Measurements from ENCODE around the gene IZUMO4.
A peak's percentile ranks its signal among the peaks of the same experiment; 100 is the strongest.

The IZUMO4 gene, protein sequence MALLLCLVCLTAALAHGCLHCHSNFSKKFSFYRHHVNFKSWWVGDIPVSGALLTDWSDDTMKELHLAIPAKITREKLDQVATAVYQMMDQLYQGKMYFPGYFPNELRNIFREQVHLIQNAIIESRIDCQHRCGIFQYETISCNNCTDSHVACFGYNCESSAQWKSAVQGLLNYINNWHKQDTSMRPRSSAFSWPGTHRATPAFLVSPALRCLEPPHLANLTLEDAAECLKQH

DNA sequence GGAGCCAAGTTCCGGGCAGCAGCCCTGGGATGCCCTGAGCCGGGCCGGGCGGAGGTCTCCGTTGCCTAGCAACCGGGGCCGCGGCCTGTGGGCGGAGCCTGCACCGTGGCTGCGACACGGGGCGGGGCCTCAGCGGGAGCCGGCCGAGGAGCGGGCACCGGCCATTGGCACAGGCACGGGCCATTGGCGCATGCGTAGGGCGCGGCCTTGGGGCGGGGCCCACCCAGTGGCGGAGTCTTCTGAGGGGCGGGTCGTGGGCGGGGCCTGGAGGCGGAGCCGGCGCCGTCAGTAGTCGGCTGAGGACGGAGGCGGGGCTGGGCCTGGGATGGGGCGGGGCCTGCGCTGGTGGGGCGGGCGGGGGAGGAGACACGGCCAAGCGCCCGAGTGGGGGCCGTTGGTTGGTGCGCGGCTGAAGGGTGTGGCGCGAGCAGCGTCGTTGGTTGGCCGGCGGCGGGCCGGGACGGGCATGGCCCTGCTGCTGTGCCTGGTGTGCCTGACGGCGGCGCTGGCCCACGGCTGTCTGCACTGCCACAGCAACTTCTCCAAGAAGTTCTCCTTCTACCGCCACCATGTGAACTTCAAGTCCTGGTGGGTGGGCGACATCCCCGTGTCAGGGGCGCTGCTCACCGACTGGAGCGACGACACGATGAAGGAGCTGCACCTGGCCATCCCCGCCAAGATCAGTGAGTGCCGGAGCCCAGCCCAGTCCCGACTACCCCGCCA, at the start of gene IZUMO4:
IZUMO4 (plus strand) TSS at position 436 of the 723 bp plus-strand sequence; CDS start at position 467, 31 bp downstream.
- peak; percentile 100 for DNase-seq

DNA sequence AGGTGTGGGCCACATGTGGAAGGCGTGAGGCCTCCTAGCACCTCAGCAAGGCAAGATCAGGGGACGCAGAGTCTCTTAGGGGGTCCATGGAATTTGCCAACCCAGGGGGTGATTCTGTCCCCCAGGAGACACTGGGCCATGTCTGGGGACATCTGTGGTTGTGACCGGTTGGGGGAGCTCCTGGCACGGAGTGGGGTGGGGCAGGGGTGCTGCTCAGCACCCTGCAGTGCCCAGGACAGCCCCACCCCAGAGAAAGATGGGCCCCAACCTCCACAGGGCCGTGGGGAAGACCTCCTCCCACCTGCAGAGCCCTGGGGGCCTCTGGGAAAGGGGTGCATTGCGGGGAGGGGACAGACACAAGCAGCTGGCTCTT, 49.7 kb upstream of the IZUMO4 start:
- DNase-seq = no peak

- DNase-seq = no peak
Observed at GRCh38 chr19:2047449-2048103, 49.1 kb upstream of the IZUMO4 start.

DNA sequence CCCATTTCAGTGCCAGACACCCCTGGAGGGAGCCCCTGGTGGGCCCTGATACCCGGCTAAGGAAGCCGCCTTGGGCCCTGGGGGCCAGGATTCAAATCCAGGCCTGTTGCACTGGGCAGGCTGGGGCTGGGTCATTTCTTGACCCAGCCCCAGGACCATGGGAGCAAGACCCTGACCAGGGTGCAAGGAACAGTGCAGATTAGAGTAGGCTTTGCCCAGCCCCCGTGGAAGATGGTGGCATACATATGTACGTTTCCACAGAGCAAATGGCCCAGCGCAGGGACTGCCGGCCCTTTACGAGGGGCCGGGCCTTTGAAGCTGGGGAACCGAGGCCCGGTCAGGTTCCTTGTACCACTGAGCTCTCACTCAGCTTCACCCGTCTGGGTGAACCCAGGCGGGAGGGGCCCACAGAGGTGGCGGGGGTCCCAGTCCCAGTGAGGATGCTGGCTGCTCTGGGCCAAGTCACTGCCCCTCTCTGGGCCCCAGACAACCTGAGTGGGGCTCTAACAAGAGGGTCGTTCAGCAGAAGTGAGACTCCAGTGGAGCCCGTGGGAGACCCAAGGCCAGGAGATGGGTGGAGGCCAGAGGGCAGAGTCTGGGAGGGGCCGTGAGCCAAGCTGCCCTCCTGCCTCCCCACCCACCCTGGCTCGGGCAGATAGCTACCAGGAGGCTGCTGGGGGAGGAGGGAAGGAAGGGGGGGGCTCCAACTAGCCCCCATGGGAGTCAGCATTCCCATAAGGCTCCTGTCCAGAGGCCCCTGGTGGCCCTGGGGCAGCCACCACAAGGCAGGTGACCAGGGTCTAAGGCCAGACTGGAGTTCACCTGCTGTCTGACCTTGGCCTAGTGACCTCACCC, 48.4 kb upstream of the IZUMO4 start:
- DNase-seq = no peak

DNA sequence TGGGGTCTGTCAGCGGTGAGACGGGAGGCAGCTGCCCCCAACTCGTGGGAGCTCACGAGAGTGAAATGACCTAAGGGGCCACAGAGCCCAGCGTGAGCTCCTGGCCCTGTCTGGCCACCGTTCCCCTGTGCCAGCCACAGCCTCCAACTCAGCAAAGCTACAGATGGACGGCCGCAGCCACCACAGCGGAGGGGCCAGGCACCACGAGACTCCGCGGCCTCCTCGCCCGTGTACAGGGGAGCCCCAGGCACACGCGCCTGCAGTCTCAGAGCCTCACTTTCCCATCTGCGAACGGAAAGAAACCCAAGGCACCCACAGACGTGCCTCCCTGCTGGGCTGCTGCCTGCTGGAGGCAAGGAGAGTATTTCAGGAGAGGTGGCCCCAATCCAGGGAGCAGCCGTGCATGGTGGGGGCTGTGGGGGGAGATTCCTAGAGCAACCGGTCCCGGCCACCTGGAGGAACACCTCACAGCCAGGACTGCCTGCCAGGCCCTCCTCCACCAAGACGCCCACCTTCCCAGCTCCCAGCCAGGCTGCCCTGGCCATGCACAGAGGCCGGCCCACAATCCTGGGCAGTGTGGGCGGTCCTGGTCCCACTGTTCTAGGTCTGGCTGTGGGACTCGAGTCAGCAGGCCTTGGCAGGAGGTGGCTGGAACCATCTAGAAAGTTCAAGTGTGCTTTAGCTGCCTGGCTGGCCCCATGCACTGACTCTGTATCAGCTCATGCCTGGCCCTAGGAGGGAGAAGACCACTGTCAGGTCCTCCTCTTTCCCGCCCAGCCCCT, 47.6 kb upstream of the IZUMO4 start:
- no peak for DNase-seq

- DNase-seq = peak; percentile 33
Observed at GRCh38 chr19:2049741-2050348, 46.9 kb upstream of the IZUMO4 start.

DNA sequence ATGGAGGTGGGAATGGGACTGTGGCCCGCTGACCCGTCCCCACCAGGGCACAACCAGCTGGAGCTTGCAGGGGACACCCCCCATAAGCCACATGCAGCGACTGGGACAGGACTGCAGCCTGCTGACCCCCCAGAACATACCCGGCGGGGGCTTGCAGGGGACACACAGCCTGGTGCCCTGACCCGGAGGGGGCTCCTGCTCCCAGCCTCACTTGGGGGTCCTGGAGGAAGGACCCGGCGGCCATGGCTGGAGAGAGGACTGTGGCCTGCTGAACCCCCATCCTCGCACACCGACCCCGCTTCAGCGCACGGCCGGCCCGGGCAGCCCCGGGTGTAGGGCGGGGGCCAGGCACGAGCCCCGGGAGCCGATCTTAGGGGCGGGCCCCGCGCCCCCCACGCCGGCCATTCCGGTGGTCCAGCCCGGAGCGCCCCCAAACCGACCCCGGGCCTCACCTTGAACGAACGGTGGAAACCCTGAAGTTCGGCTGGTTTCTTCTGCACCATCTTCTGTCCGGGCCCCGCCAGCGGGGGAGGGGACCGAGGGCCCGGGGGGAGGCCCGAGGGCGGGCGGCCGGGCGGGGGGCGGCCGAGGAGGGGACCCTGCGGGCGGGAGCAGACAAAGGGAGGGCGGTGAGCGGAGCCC, 46.2 kb upstream of the IZUMO4 start:
- no peak for DNase-seq

- peak; percentile 95 for DNase-seq
Observed at GRCh38 chr19:2050991-2051772, 45.5 kb upstream of the IZUMO4 start, which contains the start of gene MKNK2. Gene MKNK2 (minus strand): TSS chr19:2051244. CDS start chr19:2050851, 393 bp downstream.

- no peak for DNase-seq
Observed at GRCh38 chr19:2051773-2052704, 44.7 kb upstream of the IZUMO4 start.

DNA sequence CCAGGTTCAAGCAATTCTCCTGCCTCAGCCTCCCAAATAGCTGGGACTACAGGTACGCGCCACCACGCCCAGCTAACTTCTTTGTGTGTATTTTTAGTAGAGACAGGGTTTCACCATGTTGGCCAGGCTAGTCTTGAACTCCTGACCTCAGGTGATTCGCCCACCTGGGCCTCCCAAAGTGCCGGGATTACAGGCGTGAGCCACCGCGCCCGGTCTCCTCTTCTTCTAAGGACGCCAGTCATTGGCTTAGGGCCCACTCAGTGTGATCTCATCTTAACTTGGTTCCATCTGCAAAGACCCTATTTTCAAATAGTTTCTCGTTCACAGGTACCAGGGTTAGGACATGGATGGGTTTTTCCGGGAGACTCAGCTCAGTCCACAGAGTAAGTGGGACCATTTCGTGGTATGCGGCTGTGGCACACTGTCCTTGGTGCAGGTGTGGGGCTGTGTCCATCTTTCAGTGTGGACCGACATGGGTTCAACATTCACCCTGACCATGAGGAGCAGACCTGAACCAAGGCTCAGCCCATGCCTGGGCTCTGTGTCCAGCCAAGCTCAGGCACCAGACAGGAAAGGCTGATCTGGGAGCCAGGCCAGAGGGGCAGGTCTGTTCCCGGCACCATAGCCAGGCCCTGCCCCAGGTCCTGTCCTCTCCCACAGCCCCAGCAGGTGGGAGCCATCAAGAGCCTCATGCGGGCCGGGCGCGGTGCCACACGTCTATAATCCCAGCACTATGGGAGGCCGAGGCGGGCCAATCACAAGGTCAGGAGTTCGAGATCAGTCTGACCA, 42.9 kb upstream of the IZUMO4 start:
- DNase-seq = no peak

- no peak for DNase-seq
Observed at GRCh38 chr19:2054763-2055162, 42.0 kb upstream of the IZUMO4 start.

DNA sequence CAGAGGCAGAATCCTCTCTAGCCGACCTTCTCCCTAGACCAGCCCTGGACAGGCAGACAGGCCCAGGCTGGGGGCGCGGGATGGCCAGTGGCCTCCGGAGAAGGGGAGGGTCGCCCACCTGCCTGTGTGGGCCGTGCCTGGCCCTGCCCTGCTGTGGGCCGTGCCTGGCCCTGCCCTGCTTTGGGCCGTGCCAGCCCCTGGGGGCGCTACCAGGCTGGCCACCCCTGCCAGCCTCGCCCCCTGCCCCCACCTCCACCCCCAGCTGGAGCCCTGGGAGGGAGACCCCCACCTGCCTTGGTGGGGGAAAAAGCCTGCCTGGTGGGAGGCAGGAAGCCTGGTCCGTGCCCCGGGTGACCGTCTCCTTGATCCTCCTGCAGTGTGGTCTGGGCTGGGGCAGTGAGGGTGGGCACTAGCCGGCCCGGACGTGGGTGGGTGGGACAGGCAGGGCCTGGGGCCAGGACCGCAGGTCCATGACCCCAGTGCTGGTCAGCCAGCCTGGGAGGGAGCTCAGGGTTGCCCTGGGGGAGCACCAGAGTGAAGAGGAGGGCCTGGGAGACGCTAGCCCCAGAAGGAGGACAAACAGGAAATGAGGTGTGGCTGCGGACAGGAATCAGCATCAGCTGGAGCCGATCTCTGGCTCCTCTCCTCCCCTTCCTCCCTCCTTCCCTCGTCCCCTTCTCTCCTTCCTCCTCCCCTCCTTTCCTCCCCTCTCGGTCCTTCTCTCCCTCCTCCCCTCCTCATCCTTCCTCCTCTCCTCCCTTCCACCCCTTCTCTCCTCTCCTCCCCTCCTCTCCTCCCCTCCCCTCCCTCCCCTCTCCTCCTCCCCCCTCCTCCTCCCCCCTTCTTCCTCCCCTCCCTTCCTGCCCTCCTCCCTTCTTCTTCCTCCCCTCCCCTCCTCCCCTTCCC, 40.5 kb upstream of the IZUMO4 start:
- no peak for DNase-seq

DNA sequence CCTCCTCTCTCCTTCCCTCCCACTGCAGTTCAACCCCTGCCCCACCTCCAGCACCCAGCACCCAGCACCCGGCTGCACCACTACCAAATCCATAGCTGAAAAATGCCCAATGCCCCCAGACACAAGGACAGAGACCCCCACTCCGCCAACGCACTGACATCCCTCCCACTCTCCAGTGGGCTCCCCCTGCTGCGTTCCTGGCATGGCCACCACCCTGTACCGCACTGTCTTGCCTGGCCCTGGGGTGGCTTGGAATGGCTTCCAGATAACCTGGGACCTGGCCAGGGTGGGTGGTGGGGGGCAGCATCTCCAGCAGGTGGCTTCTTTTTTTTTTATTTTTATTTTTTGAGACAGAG, 39.9 kb upstream of the IZUMO4 start:
- DNase-seq = no peak

DNA sequence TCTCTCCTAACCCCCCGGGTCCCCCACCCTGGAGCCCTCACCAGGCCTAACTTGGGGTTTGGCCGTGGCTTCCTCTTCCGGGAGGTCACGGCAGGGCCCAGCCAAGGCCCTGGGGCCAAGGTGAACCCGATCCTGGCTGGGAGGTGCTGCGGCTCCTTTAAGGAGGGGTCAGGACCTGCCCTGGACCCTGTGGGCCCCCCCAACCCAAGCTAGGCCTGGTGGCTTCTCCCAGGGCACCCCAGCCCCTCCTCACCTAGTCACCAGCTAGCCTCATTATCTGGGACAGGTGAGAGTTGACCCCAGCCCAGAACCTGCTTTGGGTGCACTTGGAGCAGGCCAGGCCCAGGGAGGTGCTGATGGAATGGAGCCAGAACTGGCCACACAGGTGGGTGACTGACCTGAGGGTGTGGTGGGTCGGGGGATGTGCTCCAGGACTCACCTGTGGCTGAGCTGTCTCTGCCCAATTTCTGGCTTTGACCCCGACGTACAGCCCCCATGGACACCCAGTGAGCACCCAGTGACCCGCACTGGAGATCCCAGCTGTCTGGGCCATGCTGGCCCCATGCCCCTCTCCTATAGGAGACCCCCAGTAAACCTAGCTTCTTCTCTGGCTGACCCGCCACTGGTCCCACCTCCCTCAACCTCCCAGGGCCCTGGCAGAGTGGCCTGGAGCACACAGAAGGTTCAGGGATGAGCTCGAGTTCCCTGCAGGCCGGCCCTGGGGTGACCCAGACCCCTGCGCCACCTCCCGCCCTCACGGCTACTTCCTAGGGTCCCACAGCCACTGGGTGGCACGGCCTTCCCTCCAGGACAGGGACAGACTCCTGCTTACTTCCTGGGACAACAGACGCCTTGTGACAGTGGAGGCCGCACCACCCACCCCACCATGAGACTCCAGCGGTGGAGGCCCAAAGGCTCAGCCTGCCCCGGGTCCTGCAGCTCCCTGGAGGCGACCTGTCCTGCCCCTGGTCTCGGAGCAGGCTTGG, 38.9 kb upstream of the IZUMO4 start:
- DNase-seq = no peak

- no peak for DNase-seq
Observed at GRCh38 chr19:2058570-2059421, 37.9 kb upstream of the IZUMO4 start.
